Stimulated activated CD4-positive, alpha-beta T cell treated with anti-CD3 and anti-CD28 coated beads, Interleukin-1b, Interleukin-23, amount 100 ng/mL, for 24 hours (primary cell): ENCODE data around the gene POU3F1.

Experiments used
- DNase-seq, 4 experiments: peaks; one replicate each; pipeline ENCODE4 v3.0.0-alpha.2; 2020; ENCODE audit warnings: low read depth in 4 of 4, low spot score in 1 of 4

The POU3F1 gene

DNA sequence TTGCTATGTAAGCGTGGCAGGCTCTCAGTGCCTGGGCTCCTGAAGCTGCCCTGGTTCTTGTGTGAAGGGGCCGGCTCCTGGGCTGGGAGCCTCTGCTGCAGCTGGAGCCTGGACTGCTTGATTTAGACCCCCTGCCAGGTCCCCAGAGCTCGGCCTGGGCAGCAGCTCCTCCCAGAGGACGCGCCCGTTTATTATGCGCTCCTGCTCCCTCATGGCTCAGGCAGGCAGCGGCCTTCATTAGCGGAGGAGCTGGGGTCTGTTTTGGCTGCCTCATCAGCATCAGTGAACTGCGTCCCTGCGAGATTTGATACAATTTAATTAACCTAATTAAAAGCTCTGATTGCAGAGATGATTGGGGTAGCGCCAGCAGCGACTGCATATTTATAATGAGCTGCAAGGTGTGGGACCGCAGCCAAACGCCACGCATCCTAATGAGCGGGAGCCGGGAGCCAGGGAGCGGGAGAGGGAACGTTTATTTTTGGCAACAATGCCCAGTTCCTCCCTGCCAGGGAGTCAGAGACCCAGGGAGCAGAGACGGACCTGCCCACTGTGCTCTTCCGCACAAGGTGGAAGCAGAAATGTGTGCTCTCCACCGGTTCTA lies 17.4 kb downstream of the POU3F1 start:
- DNase-seq, result no peak

DNA sequence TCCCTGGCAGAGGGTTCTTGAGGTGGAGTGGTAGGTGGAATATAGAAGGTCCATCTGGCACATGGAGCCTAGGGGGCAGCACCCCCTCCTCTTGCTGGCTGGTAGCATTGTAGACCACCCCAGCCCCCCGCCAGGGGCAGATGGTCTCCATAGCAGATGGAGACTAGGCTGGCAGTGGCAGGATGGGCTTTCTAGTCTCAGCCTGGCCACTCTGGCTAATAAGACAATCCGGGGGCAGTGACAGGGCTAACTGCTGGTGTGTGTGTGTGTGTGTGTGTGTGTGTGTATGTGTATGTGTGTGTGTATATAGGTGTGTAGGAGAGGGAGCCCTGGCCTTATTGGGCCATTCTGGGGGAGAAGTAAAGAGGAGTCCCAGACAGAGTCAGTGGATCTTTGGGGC lies 17.9 kb downstream of the POU3F1 start:
- no peak for DNase-seq

- peak in 2 of 4 experiments; percentile 72 to 75 for DNase-seq
Observed at GRCh38 chr1:38028105-38028591, 18.4 kb downstream of the POU3F1 start.

- no peak for DNase-seq
Observed at GRCh38 chr1:38027201-38028104, 19.1 kb downstream of the POU3F1 start.

- no peak for DNase-seq
Observed at GRCh38 chr1:38026592-38027200, 19.9 kb downstream of the POU3F1 start.

DNA sequence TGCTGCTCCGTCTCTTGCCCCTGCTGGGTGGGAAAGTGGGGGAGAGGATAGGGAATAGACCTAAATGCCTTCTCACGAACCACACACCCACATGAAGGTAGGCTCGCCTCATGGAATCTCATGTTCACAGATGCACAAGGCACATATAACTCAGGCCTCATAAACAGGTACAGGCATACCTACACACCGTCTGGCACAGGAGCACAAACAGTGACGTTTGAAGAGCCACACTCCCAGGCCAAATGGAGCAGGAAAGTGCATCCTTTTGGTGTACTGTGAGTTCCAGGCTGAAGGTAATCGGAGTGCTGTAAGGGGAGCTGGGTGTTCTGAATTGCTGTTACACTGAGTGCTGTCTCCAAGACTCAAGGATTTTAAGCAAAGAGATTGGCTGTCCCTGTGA lies 20.9 kb downstream of the POU3F1 start:
- no peak for DNase-seq

DNA sequence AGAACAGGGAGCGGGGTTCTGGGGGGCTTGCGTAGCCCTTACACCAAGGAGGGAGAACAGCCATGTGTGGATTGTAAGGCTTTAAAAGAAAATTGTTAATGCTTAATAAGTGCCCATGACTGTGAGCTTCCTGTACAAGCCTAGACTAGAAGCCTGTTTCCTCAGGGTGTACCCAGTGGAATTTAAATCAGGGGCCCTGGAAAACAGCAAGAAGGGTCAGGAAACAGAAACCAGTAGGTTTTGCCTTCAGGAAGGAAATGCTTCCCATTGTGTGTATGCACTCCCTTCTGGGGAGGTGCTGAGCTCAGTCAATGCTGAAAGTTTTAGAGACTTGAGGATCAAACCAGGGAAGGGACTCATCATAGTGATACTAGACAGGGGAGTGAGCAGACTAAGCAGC lies 21.4 kb downstream of the POU3F1 start:
- DNase-seq, result no peak

DNA sequence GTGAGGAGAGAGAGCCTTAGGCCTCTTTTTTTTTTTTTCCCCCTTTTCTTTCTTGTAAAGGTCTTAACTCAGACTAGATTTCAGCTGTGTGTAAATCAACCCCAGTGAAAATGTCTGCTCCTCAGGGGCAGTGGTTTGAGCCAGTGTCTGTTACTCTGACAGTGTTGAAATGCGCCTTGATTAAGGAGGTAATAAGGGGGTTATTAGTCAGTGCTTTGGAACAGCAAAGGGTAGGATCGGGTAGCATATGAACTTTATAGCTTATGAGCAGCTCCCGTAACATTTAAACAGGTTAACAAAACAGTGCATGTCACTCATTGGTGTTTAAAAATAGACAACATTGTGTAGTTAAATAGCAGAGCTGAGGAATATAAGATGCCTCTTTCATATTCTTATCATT lies 23.8 kb downstream of the POU3F1 start:
- DNase-seq, result no peak

DNA sequence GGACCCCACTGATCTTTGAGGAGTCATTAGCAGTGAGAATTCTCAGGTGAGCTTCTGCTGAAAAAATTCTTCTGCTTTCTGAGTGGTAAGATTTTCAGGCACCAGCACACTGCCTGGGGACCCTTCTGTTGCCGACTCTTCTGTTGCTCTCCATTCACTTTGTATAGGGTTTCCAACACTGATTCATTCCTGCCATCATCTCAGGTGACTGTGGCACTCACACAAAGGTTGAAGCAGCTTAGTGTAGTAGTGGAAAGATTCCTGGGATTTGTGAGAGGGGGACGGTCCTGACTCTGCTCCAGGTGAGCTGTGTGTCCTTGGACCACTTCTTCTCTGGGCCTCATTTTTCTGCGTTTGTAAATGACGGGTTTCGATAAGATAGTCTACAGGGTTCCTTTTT lies 24.6 kb downstream of the POU3F1 start:
- DNase-seq, result no peak

- no peak for DNase-seq
Observed at GRCh38 chr1:38020396-38020795, 26.2 kb downstream of the POU3F1 start.

DNA sequence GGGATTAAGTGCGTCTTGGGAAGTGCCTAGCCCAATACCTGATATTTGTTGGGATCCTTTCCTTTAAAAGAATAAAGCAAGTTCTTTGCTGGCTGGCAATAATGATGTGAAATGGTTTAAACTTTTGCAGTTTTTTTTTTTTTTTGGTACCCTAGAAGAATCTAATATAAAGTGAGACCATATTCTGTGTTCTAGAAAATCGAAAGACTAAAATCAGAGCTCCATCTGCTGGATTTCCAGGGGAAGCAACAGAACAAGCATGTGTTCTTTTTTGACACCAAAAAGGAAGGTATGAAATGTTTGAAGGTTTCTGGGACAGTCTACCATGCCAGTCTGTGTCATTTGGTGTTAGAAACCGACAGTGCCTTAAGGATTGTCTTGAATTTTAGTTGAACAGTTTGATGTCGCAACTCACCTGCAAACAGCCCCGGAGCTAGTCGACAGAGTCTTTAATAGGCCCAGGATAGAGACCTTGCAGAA lies 27.7 kb downstream of the POU3F1 start:
- no peak for DNase-seq

DNA sequence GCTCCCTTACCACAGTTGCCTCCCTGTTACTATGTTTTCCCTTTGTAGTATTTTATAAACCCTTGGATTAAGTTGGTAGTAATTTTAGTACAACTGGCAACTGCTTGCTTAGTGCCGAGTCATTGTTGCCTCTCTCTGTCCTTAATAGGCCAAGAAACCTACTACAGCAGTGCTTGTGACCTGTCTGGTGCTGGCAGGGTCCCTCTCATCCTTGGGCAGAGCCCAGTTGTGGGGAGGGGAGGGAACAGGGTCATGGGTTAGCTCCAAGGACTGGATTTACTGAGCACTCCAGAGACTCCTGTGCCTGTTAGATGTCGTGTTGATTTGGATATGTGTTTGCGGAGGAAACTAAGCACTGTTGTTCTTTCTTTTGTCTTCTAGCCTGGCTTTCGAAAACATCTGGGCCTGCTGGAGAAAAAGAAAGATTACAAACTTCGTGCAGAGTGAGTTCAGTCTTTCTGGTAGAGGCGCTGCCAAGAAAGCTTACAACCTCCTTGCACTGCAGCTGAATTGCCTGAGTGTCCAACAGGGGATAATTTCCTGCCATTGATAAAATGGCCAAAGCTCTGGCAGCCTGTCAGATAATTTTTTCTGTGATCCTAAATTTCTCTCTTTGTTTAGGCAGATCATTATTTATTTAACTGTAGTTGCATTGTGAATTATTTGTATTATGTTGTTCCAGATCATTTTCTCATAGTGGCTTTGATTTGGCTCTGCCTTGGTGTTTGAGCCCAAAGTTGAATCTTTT lies 30.4 kb downstream of the POU3F1 start:
- no peak for DNase-seq

DNA sequence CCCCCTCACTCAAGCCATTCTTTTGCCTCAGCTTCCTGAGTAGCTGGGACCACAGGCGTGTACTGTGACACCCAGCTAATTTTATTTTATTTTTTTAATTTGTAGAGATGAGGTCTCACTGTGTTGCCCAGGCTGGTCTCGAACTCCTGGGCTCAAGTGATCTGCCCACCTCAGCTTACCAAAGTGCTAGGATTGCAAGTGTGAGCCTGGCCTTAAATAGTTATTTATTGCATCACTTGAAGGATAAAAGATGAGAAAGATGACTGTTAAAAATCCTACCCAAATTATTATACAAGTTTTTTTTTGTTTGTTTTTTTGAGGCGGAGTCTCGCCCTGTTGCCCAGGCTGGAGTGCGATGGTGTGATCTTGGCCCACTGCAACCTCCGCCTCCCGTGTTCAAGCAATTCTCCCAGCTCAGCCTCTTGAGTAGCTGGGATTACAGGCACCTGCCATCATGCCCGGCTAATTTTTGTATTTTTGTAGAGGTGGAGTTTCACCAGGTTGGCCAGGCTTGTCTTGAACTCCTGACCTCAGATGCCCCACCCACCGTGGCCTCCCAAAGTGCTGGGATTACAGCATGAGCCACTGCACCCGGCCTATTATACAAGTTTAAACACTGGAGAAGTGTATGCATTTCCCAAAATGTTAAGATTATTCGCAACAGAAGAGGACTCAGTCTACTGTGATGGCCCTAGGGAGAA lies 31.7 kb downstream of the POU3F1 start:
- DNase-seq, result no peak

DNA sequence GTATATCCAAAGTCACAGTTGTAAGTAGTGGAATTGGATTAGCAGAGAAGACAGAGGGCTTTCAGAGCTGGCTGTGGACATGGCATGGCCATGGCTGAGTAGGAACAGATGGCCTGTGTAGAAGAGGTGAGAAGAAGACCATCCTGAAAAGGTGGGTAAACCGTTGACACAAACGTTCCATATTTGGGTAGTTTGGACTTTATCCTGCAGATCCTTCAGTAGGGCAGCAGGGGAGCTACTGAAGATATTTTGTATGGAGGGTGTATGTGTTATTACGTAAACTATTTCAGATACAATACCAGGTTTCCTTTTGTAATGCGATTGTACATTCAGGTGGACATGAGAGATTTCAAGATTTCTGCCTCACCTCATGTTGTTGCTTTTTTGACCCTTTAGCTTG lies 32.4 kb downstream of the POU3F1 start:
- DNase-seq, result no peak

- DNase-seq, result no peak
Observed at GRCh38 chr1:38013227-38013622, 33.4 kb downstream of the POU3F1 start.

DNA sequence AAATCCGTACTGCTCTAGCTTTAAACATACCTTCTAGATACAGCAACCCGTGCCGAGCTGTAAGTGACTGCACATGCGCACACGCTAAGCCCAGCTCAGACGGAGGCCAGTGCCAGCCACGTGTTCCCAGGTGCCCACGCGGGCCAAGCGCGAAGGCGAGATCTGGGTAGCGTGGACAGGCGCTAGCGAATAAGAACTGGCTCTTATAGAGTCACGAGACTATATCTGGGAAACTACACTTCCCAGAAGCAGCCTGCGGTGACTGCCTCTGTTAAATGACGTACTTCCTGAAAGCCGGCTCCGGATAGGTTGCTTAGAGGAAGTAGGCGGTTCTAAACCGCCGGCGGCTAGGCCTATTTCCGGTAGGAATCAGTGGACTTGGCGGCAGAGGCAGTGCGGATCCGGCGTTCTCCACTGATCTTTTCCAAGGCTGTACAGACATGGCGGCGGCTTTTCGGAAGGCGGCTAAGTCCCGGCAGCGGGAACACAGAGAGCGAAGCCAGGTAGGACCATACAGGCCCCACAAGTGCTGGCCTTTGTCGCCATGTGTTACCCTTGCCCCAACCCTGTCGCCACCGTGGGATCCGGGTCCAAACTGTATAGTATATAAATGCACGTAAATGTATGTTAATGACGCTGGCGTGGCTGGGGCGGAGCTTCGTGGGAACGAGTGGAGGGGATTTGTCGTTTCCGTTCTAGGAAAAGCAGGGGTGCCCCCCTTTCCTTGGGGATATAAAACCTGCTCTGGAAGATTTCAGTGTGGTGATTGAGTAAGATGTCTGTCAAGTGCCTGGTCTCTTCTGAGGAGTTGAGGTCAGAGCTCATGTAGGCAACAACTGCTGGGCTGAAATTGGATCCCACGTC lies 34.0 kb downstream of the POU3F1 start, which contains the start of gene UTP11:
Gene UTP11, plus strand, starts transcription at position 372 of the 864 bp plus-strand sequence. Its CDS starts 69 bp downstream, at position 441.
- peak; percentile 60 to 82 (median 72) for DNase-seq

GRCh38 chr1:38009841-38010180 lies 36.8 kb downstream of the POU3F1 start:
- DNase-seq, result no peak

DNA sequence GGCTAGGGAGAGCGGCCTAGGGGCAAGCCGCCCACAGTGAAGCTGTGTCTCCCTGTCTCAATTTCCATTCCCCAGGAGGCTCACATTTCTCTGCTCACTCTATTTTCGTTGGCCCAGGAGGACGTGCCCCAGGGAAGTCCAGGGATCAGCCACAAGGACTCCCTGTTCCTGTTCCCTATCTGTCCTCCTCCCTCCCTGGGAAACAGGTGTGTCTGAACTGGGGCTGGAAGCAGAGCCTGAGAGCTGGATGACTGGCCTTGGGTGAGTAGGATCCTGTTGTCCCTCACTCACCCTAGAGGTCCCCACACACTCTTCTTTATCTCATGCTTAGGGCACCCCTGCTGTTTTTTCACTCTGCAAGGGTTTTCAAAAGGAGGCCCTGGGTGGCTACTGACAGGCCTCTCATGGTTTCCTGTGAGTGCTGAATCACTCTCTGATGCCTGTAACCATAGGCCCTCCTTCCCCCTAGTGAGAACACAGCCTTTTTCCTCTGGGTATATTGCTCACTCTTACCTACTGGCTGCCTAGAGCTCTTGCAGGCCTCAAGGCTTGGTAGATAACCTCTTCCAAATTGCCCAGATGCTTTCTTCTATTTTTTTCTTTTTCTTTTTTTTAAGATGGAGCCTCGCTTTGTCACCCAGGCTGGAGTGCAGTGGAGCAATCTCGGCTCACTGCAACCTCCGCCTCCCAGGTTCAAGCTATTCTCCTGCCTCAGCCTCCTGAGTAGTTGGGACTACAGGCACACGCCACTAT lies 37.3 kb downstream of the POU3F1 start:
- peak in 1 of 4 experiments; percentile 56 for DNase-seq
